Measurements from ENCODE around the gene OR2F1.

OR2F1 gene

GRCh38 chr7:143954544-143954943 is at the start of gene OR2F1:
Gene OR2F1 (plus strand): TSS chr7:143954844. CDS start chr7:143959971, 5,127 bp downstream.
- DNase-seq, result no peak

- peak; percentile 3 for DNase-seq
These were observed 49.1 kb upstream of the OR2F1 start for GRCh38 chr7:143905509-143905908.

- DNase-seq, result no peak
These were observed 48.5 kb upstream of the OR2F1 start for GRCh38 chr7:143906151-143906550.

GRCh38 chr7:143906895-143907294 is 47.7 kb upstream of the OR2F1 start:
- DNase-seq, result no peak

GRCh38 chr7:143908120-143908519 is 46.5 kb upstream of the OR2F1 start:
- no peak for DNase-seq

GRCh38 chr7:143909863-143910262 is 44.8 kb upstream of the OR2F1 start:
- DNase-seq, result no peak

- DNase-seq, result no peak
These were observed 44.0 kb upstream of the OR2F1 start for GRCh38 chr7:143910473-143911248.

GRCh38 chr7:143913945-143914615 is 40.6 kb upstream of the OR2F1 start:
- no peak for DNase-seq

GRCh38 chr7:143914938-143915652 is 39.5 kb upstream of the OR2F1 start:
- DNase-seq, result no peak

- DNase-seq, result no peak
These were observed 29.8 kb upstream of the OR2F1 start for GRCh38 chr7:143924851-143925250.

- no peak for DNase-seq
These were observed 25.3 kb upstream of the OR2F1 start for GRCh38 chr7:143929224-143929920.

GRCh38 chr7:143931739-143932138 is 22.9 kb upstream of the OR2F1 start:
- DNase-seq, result no peak

- no peak for DNase-seq
These were observed 19.9 kb upstream of the OR2F1 start, which contains the start of gene OR2F2 for GRCh38 chr7:143934526-143935325. Gene OR2F2 (plus strand): TSS chr7:143935233. CDS start chr7:143935233, 0 bp downstream.

GRCh38 chr7:143936087-143937009 is 18.3 kb upstream of the OR2F1 start:
- DNase-seq, result no peak

- no peak for DNase-seq
These were observed 16.0 kb upstream of the OR2F1 start for GRCh38 chr7:143938379-143939243.

GRCh38 chr7:143945423-143945822 is 9.2 kb upstream of the OR2F1 start:
- no peak for DNase-seq

- DNase-seq, result no peak
These were observed 7.5 kb upstream of the OR2F1 start for GRCh38 chr7:143947111-143947510.

GRCh38 chr7:143948733-143949132 is 5.9 kb upstream of the OR2F1 start:
- no peak for DNase-seq

GRCh38 chr7:143953421-143953820 is 1.2 kb upstream of the OR2F1 start:
- DNase-seq, result no peak

GRCh38 chr7:143954135-143954534 is 509 bp upstream of the OR2F1 start:
- no peak for DNase-seq
